ENCODE results near the gene TLR1. TPM values are rescaled to one million over a fixed set of nuclear protein-coding genes. Genes with fewer than 3 reads are reported as not detected.
A peak's percentile ranks its signal among the peaks of the same experiment; 100 is the strongest.

TLR1 gene
- polyA plus RNA-seq, 3 donors, result 49.8 to 117 (median 62.2) TPM

GRCh38 chr4:38788317-38788716 lies 16.3 kb downstream of the TLR1 start:
- peak overlapping the region in 2 of 7 donors; percentile 31 to 87 for H3K27ac Mint-ChIP-seq
- Histone ChIP-seq H3K9ac (ENCODE audit: insufficient read depth, low read length, poor library complexity, severe bottlenecking) (no peak overlapping the region), H3K4me2 (replicated peaks; ENCODE audit: extremely low read depth, low read length, poor library complexity, severe bottlenecking) (no peak overlapping the region), H3K27ac (ENCODE audit: low read depth in 1 of 2, low read length in 2 of 2) (no peak overlapping the region), H4K20me1 (ENCODE audit: insufficient read depth, low read length) (no peaks in the 10 kb centered on the region), H3K27me3 (ENCODE audit: control insufficient read depth in 2 of 2, insufficient read depth in 2 of 2, low read length in 2 of 2) (no peaks in the 10 kb centered on the region), H3K79me2 (ENCODE audit: insufficient read depth, low read length) (peaks cover 15% of the 10 kb centered on the region), H3K36me3 (replicated peaks in 1 of 2; ENCODE audit: control insufficient read depth in 1 of 2, insufficient read depth in 2 of 2, low read length in 2 of 2) (no peaks in the 10 kb centered on the region), H3K9me3 (replicated peaks in 1 of 2; ENCODE audit: control insufficient read depth in 1 of 2, insufficient read depth in 1 of 2, low read length in 2 of 2) (no peaks in the 10 kb centered on the region), H3K4me3 (replicated peaks in 1 of 3; ENCODE audit: low read depth in 2 of 3, low read length in 3 of 3) (no peak overlapping the region), H3K4me1 (ENCODE audit: control insufficient read depth in 1 of 2, insufficient read depth in 2 of 2, low read length in 2 of 2) (peaks cover 80% of the 10 kb centered on the region in 2 donors), H2AFZ (ENCODE audit: insufficient read depth, low read depth, low read length, poor library complexity, severe bottlenecking) (no peak overlapping the region)
- peaks cover 0 to 4% (median 2%) of the 10 kb centered on the region in 7 donors for H3K9me3 Mint-ChIP-seq
- H3K27me3 Mint-ChIP-seq (ENCODE audit: low read depth in 3 of 3), result peaks cover 0 to 1% (median 0%) of the 10 kb centered on the region in 3 donors
- no CpG with 5 or more reads among the region's 1 CpG for WGBS (ENCODE audit: insufficient coverage)
- H3K4me1 Mint-ChIP-seq, result peaks cover 65% of the 10 kb centered on the region
- H3K4me3 Mint-ChIP-seq, result no peak overlapping the region
- DNase-seq, result no peak
- TF ChIP-seq CTCF (IDR thresholded peaks at IDR 0.05), result no peak
- intact Hi-C loops (cut with micrococcal nuclease), result loop anchor here (5.0 to 10.0 kb wide), 2 partner anchors 36 to 66 kb away; partner anchors contain the start of gene TLR6 (in 1 of the 2)
- H3K36me3 Mint-ChIP-seq, result peaks cover 0 to 12% of the 10 kb centered on the region in 2 donors

GRCh38 chr4:38787693-38788092 lies 16.9 kb downstream of the TLR1 start:
- DNase-seq, result no peak
- Mint-ChIP-seq H3K27ac (peak overlapping the region in 3 of 7 donors; percentile 2 to 37 (median 31)), H3K9me3 (peaks cover 0 to 4% (median 2%) of the 10 kb centered on the region in 7 donors), H3K4me3 (no peak overlapping the region), H3K4me1 (peaks cover 62% of the 10 kb centered on the region), H3K36me3 (peaks cover 0 to 10% of the 10 kb centered on the region in 2 donors), H3K27me3 (ENCODE audit: low read depth in 3 of 3) (peaks cover 0 to 1% (median 0%) of the 10 kb centered on the region in 3 donors)
- no peak overlapping the region for H3K4me3 ChIP-seq (replicated peaks in 1 of 3; ENCODE audit: low read depth in 2 of 3, low read length in 3 of 3)
- H3K27ac ChIP-seq (ENCODE audit: low read depth in 1 of 2, low read length in 2 of 2), result no peak overlapping the region
- H3K9me3 ChIP-seq (replicated peaks in 1 of 2; ENCODE audit: control insufficient read depth in 1 of 2, insufficient read depth in 1 of 2, low read length in 2 of 2), result no peaks in the 10 kb centered on the region
- no peak overlapping the region for H3K9ac ChIP-seq (ENCODE audit: insufficient read depth, low read length, poor library complexity, severe bottlenecking)
- WGBS (ENCODE audit: insufficient coverage), result 100% methylated on average over 1 of the region's 4 CpGs
- H3K36me3 ChIP-seq (replicated peaks in 1 of 2; ENCODE audit: control insufficient read depth in 1 of 2, insufficient read depth in 2 of 2, low read length in 2 of 2), result no peaks in the 10 kb centered on the region
- no peaks in the 10 kb centered on the region for H3K27me3 ChIP-seq (ENCODE audit: control insufficient read depth in 2 of 2, insufficient read depth in 2 of 2, low read length in 2 of 2)
- H3K79me2 ChIP-seq (ENCODE audit: insufficient read depth, low read length), result peaks cover 9% of the 10 kb centered on the region
- no peaks in the 10 kb centered on the region for H4K20me1 ChIP-seq (ENCODE audit: insufficient read depth, low read length)
- H2AFZ ChIP-seq (ENCODE audit: insufficient read depth, low read depth, low read length, poor library complexity, severe bottlenecking), result no peak overlapping the region
- no peak for TF ChIP-seq CTCF (IDR thresholded peaks at IDR 0.05)
- intact Hi-C loops (cut with micrococcal nuclease), result loop anchor here (5.0 to 10.0 kb wide), 2 partner anchors 35 to 67 kb away; partner anchors contain the start of gene TLR6 (in 1 of the 2)
- H3K4me2 ChIP-seq (replicated peaks; ENCODE audit: extremely low read depth, low read length, poor library complexity, severe bottlenecking), result no peak overlapping the region
- peaks cover 80% of the 10 kb centered on the region in 2 donors for H3K4me1 ChIP-seq (ENCODE audit: control insufficient read depth in 1 of 2, insufficient read depth in 2 of 2, low read length in 2 of 2)

All from CD14-positive monocyte (primary cell).